ENCODE measurements around the gene HOXB3.

HOXB3 gene

DNA sequence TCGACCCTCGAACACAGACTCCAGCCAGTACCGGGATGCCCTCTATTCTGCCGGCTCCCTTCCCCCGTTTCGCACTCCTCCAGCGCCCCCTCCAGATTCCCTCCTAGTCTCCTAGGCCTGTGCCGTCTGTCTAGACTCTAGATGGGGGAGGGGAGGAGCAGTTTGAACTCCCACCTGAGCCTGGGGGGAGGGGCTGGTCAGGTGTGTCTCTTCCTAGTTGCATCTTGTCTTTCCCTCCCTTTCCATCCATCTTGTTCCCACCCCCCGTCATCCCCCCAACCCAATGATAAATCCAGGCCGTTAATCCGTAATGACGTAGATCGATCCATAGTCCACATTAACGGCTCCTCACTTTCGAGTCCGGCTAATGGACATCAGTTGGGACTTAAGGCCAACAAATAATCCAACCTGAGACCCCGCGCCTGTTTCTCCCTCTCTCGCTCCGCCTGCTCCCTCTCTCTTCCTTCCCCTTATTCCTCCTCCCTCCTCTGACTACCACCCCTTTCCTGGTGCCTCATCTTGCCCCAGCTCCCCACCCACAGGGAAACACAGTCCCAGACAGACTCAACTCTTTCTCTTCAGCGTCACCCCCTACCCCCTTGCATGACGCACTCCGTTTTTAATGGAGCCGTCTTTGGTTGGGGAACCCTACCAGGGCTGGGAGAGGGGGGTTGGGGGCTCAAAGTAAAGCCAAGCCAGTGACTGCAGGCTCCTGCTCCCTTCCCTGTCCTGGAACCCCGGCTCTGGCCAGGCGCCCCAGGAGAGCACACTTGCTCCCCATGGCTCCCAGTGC is 6.9 kb upstream of the HOXB3 start:
- no peak for DNase-seq

DNA sequence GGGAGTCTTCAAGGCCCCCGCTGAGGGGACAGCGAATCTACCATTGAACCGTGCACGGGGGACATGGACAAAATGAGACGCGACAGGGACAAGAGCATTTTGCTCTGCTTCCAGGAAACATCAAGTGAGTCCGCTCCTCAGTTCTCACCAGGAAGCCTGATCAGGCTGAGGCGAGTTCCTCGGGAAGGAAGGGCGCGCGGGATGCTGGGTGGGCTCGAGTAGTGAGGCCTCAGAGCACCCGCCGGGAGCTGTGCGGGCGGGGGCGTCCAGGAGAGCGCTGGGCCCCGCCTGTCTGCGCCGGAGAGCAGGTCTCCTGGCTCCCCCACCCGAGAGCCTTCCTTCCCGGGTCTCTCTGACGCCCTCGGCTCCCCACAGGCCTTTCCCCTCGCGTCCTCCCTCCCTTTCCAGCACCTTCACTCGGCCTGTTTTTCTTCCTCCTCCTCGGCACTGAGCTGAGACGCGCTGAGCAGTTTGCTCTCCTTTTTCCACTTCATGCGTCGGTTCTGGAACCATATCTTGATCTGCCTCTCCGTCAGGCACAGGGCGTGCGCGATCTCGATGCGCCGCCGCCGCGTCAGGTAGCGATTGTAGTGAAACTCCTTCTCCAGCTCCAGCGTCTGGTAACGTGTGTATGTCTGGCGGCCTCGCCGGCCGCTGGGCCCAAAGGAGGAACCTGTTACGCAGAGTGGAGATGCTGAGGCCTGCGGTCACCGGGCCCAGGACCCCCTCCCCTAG is 6.1 kb upstream of the HOXB3 start:
- DNase-seq = no peak

DNA sequence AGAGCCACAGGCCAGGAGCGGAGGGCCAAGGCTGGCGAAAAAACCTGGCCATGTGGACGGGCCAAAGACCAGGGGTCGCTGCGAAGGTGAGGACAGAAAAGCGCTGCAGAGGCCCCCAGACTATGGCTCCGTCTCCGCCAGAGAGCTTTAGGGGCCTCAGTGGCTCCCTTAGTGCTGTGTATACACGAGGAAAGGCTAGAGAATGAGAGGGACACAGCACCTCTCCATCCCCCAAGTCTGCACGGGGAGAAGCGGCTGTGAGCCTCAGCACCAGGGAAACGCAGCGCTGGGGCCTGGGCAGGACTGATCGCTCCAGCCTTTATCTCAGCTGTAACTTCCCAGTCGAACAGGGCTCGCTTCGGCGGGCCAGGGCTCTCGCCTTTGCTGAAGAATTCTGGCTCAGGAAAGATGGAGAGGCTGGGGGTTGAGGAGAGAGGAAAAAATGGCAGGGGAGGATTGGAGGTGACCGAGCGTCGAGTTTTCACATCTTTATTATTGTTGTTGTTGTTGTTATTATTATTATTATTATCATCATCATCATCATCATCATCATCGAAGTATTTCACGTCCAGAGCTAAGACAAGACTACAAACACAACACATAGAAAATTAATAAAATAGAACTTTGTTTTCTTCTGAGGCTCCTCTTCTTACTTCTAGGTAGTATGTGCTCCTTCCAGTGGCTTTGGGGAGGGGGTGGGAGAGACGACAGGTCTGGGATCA is 5.4 kb upstream of the HOXB3 start:
- DNase-seq = no peak

DNA sequence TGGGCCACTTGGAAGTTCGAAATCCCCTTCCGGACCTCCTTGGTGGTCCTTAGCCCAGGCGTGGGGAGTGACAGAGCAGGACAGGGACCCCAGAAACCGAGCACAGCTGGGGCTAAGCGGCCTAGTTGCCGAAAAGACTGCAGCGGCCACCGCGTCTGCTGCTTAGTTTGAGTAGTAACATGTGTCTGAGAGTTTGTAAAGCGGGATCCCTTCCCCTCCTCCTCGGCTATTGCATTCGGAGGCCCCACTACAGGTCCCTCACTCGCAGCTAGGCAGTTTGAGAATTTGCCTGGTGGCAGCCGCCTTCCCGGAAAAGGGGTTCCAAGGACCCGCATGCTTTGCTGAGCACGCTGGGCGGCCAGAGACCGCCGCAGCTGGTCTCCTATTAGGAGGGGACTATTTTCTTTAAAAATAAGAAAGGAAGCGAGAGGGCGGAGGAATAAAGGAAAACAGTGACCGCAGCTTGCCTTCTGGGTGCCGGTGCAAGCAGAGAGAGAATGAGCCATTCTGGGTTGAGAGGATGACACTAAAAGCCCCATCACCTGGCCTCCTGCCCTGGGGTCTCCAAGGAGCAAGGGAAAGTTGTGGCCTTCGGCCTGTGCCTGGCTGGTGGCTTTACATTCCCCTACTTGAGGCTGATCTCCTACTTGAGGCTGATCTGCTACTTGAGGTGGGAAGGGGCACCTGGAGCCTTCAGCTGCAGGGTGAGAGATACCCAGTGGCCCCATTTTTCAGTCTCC is 4.7 kb upstream of the HOXB3 start:
- no peak for DNase-seq

DNA sequence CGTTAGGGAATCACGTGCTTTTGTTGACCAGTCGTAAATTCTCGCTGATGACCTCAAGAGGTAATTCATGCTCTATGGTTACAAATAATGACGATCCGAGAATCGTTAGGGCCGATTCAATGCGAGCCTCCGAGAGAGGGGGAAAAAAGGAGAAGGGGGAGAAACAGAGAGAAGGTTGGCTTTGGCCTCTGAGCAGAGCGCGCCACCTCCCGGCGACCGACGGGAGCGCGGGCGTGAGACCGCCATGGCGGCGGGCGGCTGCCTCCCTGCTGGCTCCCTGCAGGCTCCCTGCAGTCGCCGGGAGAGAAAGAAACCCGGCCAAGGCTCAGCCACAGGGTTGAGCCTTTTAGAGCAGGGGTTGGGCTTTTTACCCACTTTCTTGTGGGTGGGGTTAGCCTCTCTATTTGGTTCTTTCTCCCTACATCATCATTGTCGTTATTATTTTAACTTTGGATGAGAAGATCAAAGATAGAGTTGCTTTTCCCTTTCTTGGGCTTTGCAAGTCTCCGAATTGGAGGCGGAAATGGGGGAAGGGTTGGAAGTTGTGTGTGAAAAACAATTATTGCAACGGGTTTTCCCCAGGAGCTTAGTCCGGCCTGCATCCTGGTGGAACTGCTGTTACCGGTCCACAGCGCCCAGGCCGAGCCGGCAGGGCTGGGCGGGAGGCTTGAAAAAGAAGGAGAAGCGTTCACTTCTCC is 3.9 kb upstream of the HOXB3 start:
- DNase-seq = no peak

DNA sequence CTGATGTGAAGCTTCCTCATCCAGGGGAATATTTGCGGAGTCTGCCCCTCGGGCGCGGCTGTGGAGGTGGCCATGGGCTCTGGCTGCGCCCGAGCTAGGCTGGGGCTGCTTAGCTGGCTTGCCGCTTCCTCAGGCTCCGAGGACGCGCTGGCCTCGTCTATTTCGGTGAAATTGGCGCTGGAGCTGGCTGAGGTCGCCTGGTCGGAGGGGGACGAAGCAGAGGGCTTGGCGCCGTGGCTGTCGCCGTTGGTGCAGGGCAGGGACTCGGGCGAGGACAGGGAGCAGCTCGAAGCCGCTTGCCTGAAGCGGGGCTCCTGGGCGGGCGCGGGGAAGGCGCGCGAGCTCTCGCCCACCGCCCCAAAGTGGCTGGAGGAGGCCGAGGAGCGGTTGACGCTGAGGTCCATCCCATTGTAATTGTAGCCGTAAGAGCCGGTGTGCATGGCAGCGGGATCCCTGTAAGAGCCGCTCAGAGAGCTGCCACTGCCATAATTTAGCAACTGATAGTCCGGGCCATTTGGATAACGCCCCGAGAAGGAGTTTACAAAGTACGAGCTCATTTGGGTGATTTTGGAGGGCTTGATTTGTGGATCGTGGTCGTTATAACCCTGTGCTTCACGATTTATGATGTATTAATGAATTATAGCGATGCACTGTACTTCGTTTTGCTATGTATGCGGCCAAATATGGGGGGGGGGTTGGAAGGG is 3.2 kb upstream of the HOXB3 start, which contains the start of gene HOXB5:
HOXB5 (minus strand) TSS at position 654 of the 704 bp plus-strand sequence; CDS start at position 557, 97 bp downstream.
- no peak for DNase-seq

DNA sequence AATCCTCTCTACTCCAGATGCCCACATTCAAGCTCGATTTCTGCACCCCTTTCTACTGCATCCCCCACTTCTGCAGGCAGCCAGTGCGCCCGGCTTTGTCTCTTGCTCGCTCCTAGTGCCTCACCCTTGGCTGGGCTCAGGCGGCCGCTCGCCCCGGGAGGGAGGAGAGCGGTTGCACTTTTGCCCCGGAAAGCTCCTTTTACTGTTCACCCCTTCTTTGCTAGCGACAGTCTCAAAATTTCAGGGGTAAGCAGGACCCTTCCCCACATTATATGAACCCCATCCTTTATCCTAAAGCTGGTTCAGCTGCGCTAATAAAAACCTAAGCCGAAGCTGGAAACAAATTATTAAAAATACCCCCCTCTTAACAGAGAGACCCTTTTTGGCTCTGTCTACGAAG is 2.5 kb upstream of the HOXB3 start:
- no peak for DNase-seq

DNA sequence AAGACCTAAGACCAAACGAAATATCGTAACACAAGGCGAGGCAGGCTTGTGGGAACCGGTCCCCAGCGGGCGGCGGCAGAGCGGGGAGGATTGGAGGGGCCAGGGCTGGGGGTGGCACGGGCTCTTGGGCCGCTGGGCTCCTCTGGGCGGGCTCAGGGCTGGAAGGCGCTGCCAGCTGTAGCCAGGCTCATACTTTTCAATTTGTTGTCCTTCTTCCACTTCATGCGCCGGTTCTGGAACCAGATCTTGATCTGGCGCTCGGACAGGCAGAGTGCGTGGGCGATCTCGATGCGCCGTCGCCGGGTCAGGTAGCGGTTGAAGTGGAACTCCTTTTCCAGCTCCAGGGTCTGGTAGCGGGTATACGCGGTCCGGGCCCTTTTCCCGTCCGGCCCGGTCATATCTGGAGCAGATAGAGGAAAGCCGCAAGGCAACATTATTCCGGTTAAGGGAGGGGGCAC is 2.0 kb upstream of the HOXB3 start:
- DNase-seq = no peak

DNA sequence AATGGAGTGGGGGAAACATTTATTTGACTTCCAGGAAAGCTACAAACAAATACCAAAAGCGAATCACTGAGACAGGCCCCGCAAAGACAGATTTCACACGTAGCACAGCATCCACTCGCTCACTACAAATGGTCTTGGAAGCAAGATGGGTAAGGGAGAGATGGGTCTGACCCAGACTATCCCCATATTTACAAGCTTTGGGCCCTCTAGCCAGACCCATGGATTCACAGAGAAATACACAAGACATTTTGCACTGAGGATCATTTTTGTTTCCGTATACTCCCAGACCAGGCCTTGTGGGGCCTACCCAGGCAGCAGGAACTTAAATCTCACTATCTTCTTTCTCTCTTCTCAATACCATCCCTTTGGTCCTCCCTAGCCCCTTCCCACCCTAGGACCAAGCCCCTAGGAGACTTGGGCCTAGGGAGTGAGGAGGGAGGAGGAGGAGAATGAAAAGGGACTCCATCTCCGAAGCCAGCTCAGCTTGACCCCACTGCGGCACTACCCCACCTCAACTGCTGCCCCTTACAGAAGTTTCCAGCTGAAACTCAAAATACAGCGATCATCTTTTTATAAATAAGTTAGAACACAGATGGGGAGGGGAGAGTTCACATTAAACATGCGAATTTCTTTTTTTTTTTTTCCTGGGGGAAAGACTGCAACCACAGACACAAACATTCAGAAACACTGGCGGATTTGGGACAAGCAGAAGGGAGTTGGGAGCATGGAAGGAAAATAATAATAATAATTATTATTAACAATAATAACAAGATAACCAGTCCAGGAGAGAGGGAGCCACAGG is 1.4 kb upstream of the HOXB3 start:
- no peak for DNase-seq

DNA sequence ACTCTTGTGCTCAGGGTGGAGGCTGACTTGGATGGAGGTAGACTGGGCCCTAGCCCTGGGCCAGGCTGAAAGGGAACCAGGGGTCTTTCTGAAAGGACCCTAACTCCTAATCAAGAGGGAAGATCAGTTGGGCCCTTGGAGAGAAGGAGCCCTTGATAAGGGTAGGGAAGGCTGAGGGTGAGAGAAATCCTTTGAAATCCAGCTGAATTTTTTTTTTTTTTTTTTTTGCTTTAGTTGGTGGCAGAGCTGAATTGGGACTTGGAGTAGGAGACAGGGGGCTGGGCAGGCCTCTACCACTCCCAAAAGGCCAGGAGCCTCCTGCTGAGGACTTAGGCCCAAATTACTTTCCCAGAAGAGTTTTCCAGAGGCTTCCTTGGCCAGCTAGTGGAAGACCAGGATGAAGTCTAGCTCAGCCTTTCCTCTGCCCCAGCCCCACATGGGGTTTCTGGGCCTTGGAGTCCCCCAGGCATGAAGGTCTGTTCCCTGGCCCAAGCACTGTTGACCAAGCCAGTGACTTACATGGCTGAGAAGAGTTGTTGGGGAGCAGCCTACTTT is 643 bp upstream of the HOXB3 start:
- DNase-seq = no peak

DNA sequence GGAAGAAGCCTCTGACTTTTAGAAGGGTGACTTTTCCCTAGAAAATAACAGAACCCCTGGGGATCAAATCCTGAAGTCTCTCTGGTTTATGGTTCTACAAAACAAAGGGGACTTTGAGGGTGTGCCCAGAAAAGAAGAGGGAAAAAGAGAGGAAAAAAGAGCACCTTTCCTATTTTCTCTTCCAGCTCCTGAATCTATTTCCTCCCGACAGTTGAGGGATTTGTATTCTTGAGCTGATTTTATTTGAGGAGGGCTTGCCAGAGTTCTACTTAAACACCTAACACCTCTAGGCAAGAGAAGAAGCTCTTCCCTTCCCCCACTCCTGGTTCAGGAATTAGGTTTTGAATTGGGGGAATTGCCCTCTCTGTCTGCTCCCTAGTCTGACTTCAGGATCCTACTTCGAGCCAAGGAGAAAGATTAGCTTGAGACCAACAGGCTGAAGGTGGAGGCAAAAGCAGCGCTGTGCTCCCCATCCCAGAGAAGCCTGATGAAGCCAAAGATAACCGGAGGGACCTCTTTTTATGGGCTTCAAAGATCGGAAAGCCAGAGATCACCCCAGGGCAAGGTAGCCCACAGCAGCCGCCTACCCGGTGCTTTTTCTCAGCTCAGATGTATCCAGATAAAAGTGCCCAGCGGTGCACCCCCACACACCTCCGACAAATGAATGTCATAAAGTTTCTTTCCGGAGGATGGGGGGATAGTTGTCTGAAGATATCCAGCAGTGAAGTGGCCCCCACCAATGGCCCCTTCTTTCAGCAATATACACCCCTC is 796 bp downstream of the HOXB3 start:
- no peak for DNase-seq

DNA sequence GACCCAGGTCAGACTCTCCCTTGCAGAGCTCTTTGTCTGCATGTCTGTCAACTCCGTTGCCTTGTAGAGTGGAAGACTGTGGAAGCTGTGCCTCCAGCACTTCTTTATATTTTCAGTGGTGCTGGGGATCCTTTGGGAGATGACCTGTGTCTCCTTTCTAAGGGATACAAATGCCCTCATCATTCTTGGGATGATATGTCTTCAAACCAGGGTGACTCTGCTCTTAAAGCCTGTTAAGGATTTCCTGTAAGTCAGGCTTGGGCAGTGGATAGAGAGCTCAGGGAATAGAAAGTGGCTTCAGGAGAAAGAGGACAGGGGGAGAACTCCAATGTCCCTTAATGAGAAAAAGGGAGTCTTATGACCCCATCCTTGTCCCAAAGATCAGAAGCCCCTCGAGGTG is 1.5 kb downstream of the HOXB3 start:
- no peak for DNase-seq

DNA sequence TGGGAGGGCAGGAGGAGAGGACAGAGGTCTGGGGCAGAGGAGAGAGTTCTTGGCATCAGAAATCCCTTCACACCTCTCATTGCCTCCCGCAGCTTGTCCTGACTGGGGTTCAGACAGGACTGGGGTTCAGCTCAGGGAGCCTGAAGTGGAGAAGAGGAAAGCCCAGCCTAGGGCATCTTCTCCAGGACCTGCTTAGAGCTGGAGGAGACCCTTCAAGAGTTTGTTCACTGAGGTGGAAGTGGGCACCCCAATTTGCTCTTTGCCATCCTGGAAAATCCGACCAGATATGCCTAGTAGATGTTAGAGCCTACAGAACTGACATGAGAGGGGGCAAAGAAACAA is 2.0 kb downstream of the HOXB3 start:
- no peak for DNase-seq

DNA sequence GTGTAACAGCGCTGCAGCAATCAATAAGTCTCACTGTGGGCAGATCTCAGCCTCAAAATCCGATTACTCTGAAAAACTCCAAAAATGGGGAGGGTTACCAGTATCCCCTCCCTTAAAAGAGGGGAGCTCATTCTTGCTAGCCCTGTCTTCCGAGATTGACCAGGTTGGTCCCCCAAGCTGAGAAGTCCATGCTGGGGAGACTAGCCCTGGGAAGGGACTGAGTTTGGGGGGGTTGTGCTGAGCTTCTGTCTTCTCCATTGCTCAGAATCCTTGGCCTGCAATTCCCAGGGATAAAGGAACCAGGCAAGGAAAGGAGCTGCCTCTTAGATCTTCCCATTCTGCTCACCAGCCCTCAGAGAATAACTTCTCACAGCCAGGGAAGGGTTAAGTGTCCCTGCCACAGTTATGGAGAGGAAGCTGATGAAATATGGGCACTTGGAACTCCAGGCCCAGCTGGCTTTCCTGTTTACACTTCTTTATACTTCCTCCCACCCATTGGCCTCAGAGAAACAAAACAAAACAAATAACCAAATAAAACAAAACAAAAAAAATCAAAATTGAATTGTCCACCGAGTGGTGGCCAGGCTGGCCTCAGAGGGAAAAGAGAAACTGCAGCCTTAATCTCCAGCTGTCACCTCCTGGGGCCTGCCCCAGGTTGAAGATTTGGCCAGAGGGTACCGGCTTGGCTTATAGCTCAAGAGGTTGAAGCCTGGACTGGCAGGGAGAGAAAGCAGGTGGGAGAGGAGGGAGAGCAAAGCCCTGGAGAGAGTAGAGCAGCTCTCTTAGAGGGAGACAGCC is 2.6 kb downstream of the HOXB3 start:
- DNase-seq = no peak

DNA sequence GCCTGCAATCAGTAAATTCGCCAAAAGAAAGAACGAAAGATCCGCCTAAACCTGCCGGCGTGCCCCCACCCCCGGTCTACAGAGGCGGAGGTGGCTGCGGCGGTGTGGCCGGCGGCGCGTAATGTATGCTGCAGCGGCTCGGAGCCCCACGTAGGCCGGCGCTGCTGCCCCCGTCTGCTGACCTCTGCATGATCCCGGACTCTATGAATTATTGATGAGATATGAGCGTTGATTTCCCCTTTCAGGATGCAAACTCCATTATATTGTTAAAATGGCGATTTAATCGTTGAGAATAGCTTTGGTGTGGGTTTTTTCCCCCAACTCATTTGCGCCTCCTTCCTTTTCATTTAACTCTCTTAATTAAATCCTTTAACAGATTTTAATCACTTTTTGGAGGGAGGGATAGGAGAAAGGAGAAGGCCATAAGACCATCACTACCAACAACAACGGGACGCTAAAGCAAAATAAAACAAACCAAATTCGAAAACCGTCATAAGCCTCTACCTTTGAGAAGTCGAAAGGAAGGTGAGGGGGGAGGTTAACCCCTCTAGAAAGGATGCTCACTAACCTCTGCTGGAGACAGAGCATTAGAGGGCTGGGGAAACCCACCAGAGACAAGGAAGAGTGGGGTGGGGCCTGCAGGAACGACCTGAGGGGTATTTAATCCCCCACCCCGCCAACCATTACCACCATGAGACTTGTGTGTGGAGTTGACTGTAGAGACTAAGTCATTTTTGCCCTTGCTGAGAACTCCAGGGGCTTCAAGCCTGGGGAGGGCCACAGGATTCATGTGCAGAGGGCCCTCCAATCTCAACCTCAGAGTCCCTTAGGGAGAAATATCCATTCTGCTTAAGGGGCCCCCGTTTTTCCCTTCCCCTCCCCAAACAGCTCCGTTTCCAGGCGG is 3.4 kb downstream of the HOXB3 start:
- no peak for DNase-seq

DNA sequence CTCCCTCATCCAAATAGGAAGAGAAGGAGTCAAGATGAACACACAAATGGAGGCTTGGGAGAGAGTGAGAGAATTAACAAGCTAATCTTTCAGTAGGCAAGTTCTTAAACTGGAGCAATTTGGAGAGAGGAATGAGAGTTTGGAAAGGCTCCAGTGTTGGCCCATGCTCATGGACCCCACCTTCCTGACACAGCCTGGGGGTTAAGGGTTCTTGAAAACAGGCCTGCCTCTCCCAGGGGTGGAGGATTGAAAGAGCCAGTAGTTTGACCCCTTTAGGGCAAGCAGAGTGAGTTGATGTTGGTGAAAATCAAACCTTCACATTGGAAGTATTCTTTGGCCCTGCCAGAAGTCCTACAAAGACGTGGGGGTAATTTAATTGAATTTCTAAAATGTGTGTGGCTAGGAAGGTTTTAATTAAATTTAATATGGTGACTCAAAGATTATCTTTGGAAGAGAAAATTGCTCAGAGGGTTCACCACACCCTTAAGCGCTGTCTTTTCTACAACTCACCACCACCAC is 5.8 kb downstream of the HOXB3 start:
- no peak for DNase-seq

DNA sequence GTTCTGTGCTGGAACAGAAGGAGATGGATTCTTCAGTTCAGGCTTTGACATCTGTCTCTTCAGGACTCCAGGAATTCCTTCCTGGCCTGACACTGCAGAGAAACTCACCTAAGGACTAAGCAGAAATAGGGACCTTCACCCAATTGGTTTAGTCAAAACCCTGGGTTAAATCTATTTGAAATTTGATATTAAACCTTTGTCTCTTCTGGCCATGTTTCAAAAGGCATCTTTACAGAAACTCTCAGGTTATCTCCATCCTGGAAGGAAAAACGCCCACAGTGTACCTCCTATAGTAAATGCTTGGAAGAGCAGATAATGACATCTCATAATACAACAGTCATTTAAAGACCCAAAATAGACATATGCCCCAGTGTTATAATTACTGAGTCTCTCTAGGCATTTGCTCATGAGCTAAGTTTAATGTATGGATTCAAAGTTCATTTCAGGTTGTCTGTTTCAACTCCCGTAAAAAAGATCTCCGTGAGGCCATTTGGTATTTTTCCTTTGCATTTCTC is 6.3 kb downstream of the HOXB3 start:
- no peak for DNase-seq

All from hippocampal formation (tissue), 2 donors.